Coronary artery (tissue), 2 donors: ENCODE results near the gene TBX22.
A peak's percentile ranks its signal among the peaks of the same experiment; 100 is the strongest.

Experiments
- DNase-seq: peaks from one replicate; pipeline ENCODE4 v3.0.0-alpha.2; 2017; ENCODE audit warnings: low spot score
- H3K27ac ChIP-seq, 2 donors: fragments of 200-600 bp; sonication (generic); one replicate each; pipeline ENCODE4 v1.5.1; 2016 to 2019
- H3K4me3 ChIP-seq: fragments of 200-600 bp; sonication (generic); 2 replicates; pipeline ENCODE4 v1.5.1; 2016; ENCODE audit warnings: mild to moderate bottlenecking, moderate library complexity
- CTCF ChIP-seq: fragments of 200-600 bp; sonication (generic); IDR thresholded peaks from one replicate; pipeline ENCODE4 v1.5.1; 2019; ENCODE audit warnings: antibody characterized with exemption

The TBX22 gene

GRCh38 chrX:80014141-80014940 lies at the start of gene TBX22:
TSS of gene TBX22 (plus strand) at chrX:80014753. CDS start at chrX:80022270, 7,517 bp downstream.
- no peak within 1 kb of the TSS for H3K27ac ChIP-seq

GRCh38 chrX:79975605-79976004 lies 38.9 kb upstream of the TBX22 start:
- Histone ChIP-seq H3K4me3 (no peak overlapping the region), H3K27ac (no peak overlapping the region)
- no peak for TF ChIP-seq CTCF
- no peak for DNase-seq

More at GRCh38 chrX:80014141-80014940, at the start of gene TBX22:
- DNase-seq, result no peak
- no peak for TF ChIP-seq CTCF
- no peak within 1 kb of the TSS for H3K4me3 ChIP-seq

- DNase-seq, result no peak
- no peak for TF ChIP-seq CTCF
- Histone ChIP-seq H3K27ac (no peak overlapping the region), H3K4me3 (no peak overlapping the region)
Observed at GRCh38 chrX:80004458-80004857, 10.1 kb upstream of the TBX22 start.

- no peak for DNase-seq
- no peak for TF ChIP-seq CTCF
- Histone ChIP-seq H3K4me3 (no peak overlapping the region), H3K27ac (no peak overlapping the region)
Observed at GRCh38 chrX:80011522-80011921, 3.0 kb upstream of the TBX22 start.

- DNase-seq, result no peak
- no peak overlapping the region for H3K27ac ChIP-seq
- no peak overlapping the region for H3K4me3 ChIP-seq
- no peak for TF ChIP-seq CTCF
Observed at GRCh38 chrX:80016182-80016581, 1.6 kb downstream of the TBX22 start.

- no peak for DNase-seq
- H3K4me3 ChIP-seq, result no peak overlapping the region
- no peak for TF ChIP-seq CTCF
- H3K27ac ChIP-seq, result no peak overlapping the region
Observed at GRCh38 chrX:80021621-80022020, 7.1 kb downstream of the TBX22 start.

GRCh38 chrX:80022363-80023031 lies 7.9 kb downstream of the TBX22 start:
- peak overlapping the region; percentile 46 for H3K4me3 ChIP-seq
- no peak for TF ChIP-seq CTCF
- no peak overlapping the region for H3K27ac ChIP-seq
- no peak for DNase-seq
